Liver (tissue), 9 donors: Measurements from ENCODE around the gene ATXN10. TPM values are rescaled to one million over a fixed set of nuclear protein-coding genes. Genes with fewer than 3 reads are reported as not detected.

Experiments used
- DNase-seq: peaks from one replicate; pipeline ENCODE4 v3.0.0-alpha.2; 2017; ENCODE audit warnings: low spot score
- H3K27ac ChIP-seq, 2 donors: one replicate each; pipeline ENCODE4 v1.7.0; 2013; ENCODE audit warnings: inconsistent platforms in 2 of 2, low read length in 2 of 2, control low read depth in 1 of 2, low read depth in 1 of 2, mild to moderate bottlenecking in 1 of 2
- H3K27me3 ChIP-seq, 4 donors: one replicate each; pipeline versions ENCODE4 v1.6.1 to v1.7.0; 2013; ENCODE audit warnings: low read length in 3 of 4, inconsistent platforms in 1 of 4, mild to moderate bottlenecking in 1 of 4, moderate library complexity in 1 of 4; ENCODE audit not compliant: control insufficient read depth in 4 of 4, insufficient read depth in 4 of 4
- H3K36me3 ChIP-seq, 4 donors: one replicate each; pipeline versions ENCODE4 v1.6.1 to v1.7.0; 2013; ENCODE audit warnings: low read length in 3 of 4, mild to moderate bottlenecking in 3 of 4, low read depth in 1 of 4, moderate library complexity in 1 of 4; ENCODE audit not compliant: control insufficient read depth in 4 of 4, insufficient read depth in 3 of 4
- H3K4me1 ChIP-seq, 4 donors: one replicate each; pipeline versions ENCODE4 v1.6.1 to v1.7.0; 2013; ENCODE audit warnings: low read length in 3 of 4, mild to moderate bottlenecking in 3 of 4, moderate library complexity in 1 of 4; ENCODE audit not compliant: control insufficient read depth in 4 of 4, insufficient read depth in 4 of 4
- H3K4me3 ChIP-seq, 3 donors: one replicate each; pipeline versions ENCODE4 v1.6.1 to v1.7.0; 2013; ENCODE audit warnings: low read length in 3 of 3, control low read depth in 1 of 3, low read depth in 1 of 3, mild to moderate bottlenecking in 1 of 3
- H3K9ac ChIP-seq, 2 donors: one replicate each; pipeline ENCODE4 v1.7.0; 2013; ENCODE audit warnings: low read length in 2 of 2, mild to moderate bottlenecking in 2 of 2, moderate library complexity in 2 of 2, control low read depth in 1 of 2, low read depth in 1 of 2
- H3K9me3 ChIP-seq, 4 donors: one replicate each; pipeline versions ENCODE4 v1.6.1 to v1.7.0; 2013; ENCODE audit warnings: low read length in 3 of 4; ENCODE audit not compliant: control insufficient read depth in 4 of 4
- CTCF ChIP-seq: fragments of 150-350 bp; IDR thresholded peaks from 2 replicates; pipeline ENCODE4 v1.5.1; 2017; ENCODE audit warnings: improper control_type of control experiment, low read depth, low read length; ENCODE audit not compliant: missing input control
- EGR1 ChIP-seq, 2 donors: IDR thresholded peaks; 2 replicates each; pipeline ENCODE4 v1.6.1; 2016 to 2018; ENCODE audit warnings: antibody characterized with exemption in 2 of 2, low read depth in 2 of 2
- FOXA1 ChIP-seq: IDR thresholded peaks from 2 replicates; pipeline ENCODE4 v1.6.1; 2016; ENCODE audit warnings: antibody characterized with exemption
- FOXA2 ChIP-seq: IDR thresholded peaks from 2 replicates; pipeline ENCODE4 v1.6.1; 2016; ENCODE audit warnings: antibody characterized with exemption
- HNF4A ChIP-seq, 2 donors: conservative IDR thresholded peaks; 2 replicates each; pipeline ENCODE4 v1.6.1; 2016; ENCODE audit warnings: antibody characterized with exemption in 2 of 2, mild to moderate bottlenecking in 2 of 2
- HNF4G ChIP-seq: IDR thresholded peaks from 2 replicates; pipeline ENCODE4 v1.6.1; 2016; ENCODE audit warnings: antibody characterized with exemption
- JUND ChIP-seq, 2 donors: IDR thresholded peaks; 2 replicates each; pipeline ENCODE4 v1.6.1; 2016; ENCODE audit warnings: antibody characterized with exemption in 2 of 2
- MAX ChIP-seq: IDR thresholded peaks from 2 replicates; pipeline ENCODE4 v1.6.1; 2016; ENCODE audit warnings: antibody characterized with exemption
- NR2F2 ChIP-seq: IDR thresholded peaks from 2 replicates; pipeline ENCODE4 v1.6.1; 2016; ENCODE audit warnings: antibody characterized with exemption
- RAD21 ChIP-seq, 2 donors: IDR thresholded peaks; 2 replicates each; pipeline ENCODE4 v1.6.1; 2016; ENCODE audit warnings: antibody characterized with exemption in 2 of 2, mild to moderate bottlenecking in 2 of 2
- RXRA ChIP-seq, 2 donors: IDR thresholded peaks; 2 replicates each; pipeline ENCODE4 v1.6.1; 2017 to 2018; ENCODE audit warnings: antibody characterized with exemption in 2 of 2, mild to moderate bottlenecking in 1 of 2
- SP1 ChIP-seq: IDR thresholded peaks from 2 replicates; pipeline ENCODE4 v1.6.1; 2018; ENCODE audit warnings: antibody characterized with exemption, mild to moderate bottlenecking
- TAF1 ChIP-seq: conservative IDR thresholded peaks from 2 replicates; pipeline ENCODE4 v1.6.1; 2016; ENCODE audit warnings: antibody characterized with exemption, mild to moderate bottlenecking
- WGBS: extraction: QIAGEN DNeasy Blood & Tissue Kit; methylation state at CpG from one replicate; pipeline ENCODE4 v1.1.7; 2013; 5-methylcytosine and 5-hydroxymethylcytosine counted together
- polyA plus RNA-seq, 2 donors: library from polyadenylated mRNA; stranded (reverse) in 1 of 2; unstranded in 1 of 2; fragments of 200-250 nt in 1 of 2; fragments of >200 nt in 1 of 2; fragmentation: Nextera tagmentation in 1 of 2; extraction: Ambion mirVana in 1 of 2; gene quantifications; one replicate each; pipeline versions ENCODE4 v1.2.1 to v1.2.3, GENCODE V29; 2013 to 2015
- total RNA-seq, 2 donors: library from RNA; depleted of rRNA; stranded (reverse); fragments of >200 nt; gene quantifications; one replicate each; pipeline ENCODE4 v1.2.3, GENCODE V29; 2014
- TF ChIP-seq, protein P1 (sequence below): IDR thresholded peaks from 2 replicates; pipeline ENCODE4 v1.6.1; 2016; ENCODE audit warnings: antibody characterized with exemption
- TF ChIP-seq, protein P2 (sequence below): IDR thresholded peaks from 2 replicates; pipeline ENCODE4 v1.6.1; 2016; ENCODE audit warnings: antibody characterized with exemption
- TF ChIP-seq, protein P3 (sequence below): IDR thresholded peaks from 2 replicates; pipeline ENCODE4 v1.6.1; 2016; ENCODE audit warnings: antibody characterized with exemption, mild to moderate bottlenecking
- donor health status: healthy.
- donor health status: healthy.
- donor health status: healthy.
- donor health status: healthy.
- donor health status: healthy.

The ATXN10 gene
- total and polyA plus RNA-seq, 4 donors, result 34.9 to 100 (median 69.7) TPM

- Histone ChIP-seq H3K4me1 (no peaks in the 10 kb centered on the region), H3K9me3 (no peaks in the 10 kb centered on the region), H3K4me3 (no peak overlapping the region), H3K36me3 (no peaks in the 10 kb centered on the region), H3K9ac (no peak overlapping the region), H3K27me3 (peaks cover 0 to 7% (median 0%) of the 10 kb centered on the region in 4 donors), H3K27ac (no peak overlapping the region)
- WGBS, result 95% methylated on average over 26 of the region's 26 CpGs
- DNase-seq, result no peak
- TF ChIP-seq MAX, result no peak
- no peak for TF ChIP-seq JUND (IDR thresholded peaks at IDR 0.05)
- TF ChIP-seq, protein P1, sequence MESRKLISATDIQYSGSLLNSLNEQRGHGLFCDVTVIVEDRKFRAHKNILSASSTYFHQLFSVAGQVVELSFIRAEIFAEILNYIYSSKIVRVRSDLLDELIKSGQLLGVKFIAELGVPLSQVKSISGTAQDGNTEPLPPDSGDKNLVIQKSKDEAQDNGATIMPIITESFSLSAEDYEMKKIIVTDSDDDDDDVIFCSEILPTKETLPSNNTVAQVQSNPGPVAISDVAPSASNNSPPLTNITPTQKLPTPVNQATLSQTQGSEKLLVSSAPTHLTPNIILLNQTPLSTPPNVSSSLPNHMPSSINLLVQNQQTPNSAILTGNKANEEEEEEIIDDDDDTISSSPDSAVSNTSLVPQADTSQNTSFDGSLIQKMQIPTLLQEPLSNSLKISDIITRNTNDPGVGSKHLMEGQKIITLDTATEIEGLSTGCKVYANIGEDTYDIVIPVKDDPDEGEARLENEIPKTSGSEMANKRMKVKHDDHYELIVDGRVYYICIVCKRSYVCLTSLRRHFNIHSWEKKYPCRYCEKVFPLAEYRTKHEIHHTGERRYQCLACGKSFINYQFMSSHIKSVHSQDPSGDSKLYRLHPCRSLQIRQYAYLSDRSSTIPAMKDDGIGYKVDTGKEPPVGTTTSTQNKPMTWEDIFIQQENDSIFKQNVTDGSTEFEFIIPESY, result no peak
- TF ChIP-seq HNF4A (conservative IDR thresholded peaks at IDR 0.05), result no peak
- TF ChIP-seq, protein P2, sequence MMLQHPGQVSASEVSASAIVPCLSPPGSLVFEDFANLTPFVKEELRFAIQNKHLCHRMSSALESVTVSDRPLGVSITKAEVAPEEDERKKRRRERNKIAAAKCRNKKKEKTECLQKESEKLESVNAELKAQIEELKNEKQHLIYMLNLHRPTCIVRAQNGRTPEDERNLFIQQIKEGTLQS, result no peak
- no peak for TF ChIP-seq HNF4G
- TF ChIP-seq EGR1 (IDR thresholded peaks at IDR 0.05; ENCODE audit: low read depth in 2 of 2), result no peak
- no peak for TF ChIP-seq TAF1
- TF ChIP-seq NR2F2, result no peak
- TF ChIP-seq FOXA2, result no peak
- no peak for TF ChIP-seq RXRA (IDR thresholded peaks at IDR 0.05)
These were observed 218.7 kb downstream of the ATXN10 start for GRCh38 chr22:45890351-45890635.

DNA sequence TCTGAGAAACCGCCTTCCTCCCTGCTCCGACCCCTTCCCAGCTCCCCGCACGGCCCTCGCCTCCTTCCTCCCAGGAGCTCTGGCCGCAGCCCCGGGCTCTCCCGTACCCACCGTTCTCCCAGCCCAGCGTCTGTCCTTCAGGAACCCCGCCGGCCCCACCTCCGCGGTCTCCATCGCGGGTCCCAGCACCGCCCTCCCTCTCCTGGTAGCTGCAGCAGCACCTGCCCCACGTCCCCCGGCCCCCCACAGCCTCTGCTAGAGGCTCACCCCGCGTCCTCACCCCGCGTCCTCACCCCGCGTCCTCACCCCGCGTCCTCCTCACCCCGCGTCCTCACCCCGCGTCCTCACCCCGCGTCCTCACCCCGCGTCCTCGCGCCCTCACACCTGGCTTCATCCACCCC, 219.4 kb downstream of the ATXN10 start:
- H3K4me3 ChIP-seq, result no peak overlapping the region
- H3K9me3 ChIP-seq, result no peaks in the 10 kb centered on the region
- 82% methylated on average over 37 of the region's 37 CpGs for WGBS
- no peaks in the 10 kb centered on the region for H3K4me1 ChIP-seq
- H3K27me3 ChIP-seq, result peaks cover 0 to 7% (median 0%) of the 10 kb centered on the region in 4 donors
- no peak for TF ChIP-seq EGR1 (IDR thresholded peaks at IDR 0.05; ENCODE audit: low read depth in 2 of 2)
- no peak for TF ChIP-seq RXRA (IDR thresholded peaks at IDR 0.05)
- TF ChIP-seq TAF1, result no peak
- no peak for TF ChIP-seq HNF4G
- TF ChIP-seq RAD21 (IDR thresholded peaks at IDR 0.05), result no peak
- TF ChIP-seq NR2F2, result no peak
- TF ChIP-seq FOXA1, result no peak
- H3K27ac ChIP-seq, result no peak overlapping the region
- no peak overlapping the region for H3K9ac ChIP-seq
- no peak for DNase-seq
- no peaks in the 10 kb centered on the region for H3K36me3 ChIP-seq

DNA sequence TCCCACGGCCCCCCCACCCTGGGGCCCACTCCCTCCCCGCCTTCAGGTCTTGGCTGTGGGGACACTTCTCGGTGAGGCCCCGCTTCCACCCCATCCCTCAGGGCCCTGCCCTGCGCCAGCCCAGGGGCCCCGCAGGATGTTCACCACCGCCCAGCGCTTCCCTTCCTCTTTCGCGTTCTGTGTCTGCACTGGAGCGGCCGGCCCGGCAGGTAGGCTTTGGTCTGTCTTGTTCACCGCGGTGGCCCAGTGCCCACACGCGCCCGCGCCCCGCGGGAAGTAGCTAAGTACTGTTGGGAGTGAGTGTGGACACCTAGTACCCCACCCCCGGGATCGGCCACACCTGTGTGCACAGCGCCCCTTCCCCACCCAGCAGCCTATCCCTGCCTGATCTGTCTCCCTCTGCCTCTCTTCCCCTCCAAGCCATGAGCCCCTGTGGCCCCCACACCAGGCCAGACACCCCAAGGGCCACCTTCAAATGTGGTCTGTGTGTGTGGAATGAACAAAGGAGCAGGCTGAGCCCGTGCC, 219.9 kb downstream of the ATXN10 start:
- H3K9ac ChIP-seq, result no peak overlapping the region
- no peaks in the 10 kb centered on the region for H3K36me3 ChIP-seq
- no peaks in the 10 kb centered on the region for H3K4me1 ChIP-seq
- TF ChIP-seq HNF4A (conservative IDR thresholded peaks at IDR 0.05) (no peak), TAF1 (no peak), RAD21 (IDR thresholded peaks at IDR 0.05) (no peak), SP1 (no peak), CTCF (no peak), FOXA1 (no peak), HNF4G (no peak), JUND (IDR thresholded peaks at IDR 0.05) (no peak), RXRA (IDR thresholded peaks at IDR 0.05) (no peak), EGR1 (IDR thresholded peaks at IDR 0.05; ENCODE audit: low read depth in 2 of 2) (no peak)
- TF ChIP-seq, protein P1, result no peak
- TF ChIP-seq, protein P3, sequence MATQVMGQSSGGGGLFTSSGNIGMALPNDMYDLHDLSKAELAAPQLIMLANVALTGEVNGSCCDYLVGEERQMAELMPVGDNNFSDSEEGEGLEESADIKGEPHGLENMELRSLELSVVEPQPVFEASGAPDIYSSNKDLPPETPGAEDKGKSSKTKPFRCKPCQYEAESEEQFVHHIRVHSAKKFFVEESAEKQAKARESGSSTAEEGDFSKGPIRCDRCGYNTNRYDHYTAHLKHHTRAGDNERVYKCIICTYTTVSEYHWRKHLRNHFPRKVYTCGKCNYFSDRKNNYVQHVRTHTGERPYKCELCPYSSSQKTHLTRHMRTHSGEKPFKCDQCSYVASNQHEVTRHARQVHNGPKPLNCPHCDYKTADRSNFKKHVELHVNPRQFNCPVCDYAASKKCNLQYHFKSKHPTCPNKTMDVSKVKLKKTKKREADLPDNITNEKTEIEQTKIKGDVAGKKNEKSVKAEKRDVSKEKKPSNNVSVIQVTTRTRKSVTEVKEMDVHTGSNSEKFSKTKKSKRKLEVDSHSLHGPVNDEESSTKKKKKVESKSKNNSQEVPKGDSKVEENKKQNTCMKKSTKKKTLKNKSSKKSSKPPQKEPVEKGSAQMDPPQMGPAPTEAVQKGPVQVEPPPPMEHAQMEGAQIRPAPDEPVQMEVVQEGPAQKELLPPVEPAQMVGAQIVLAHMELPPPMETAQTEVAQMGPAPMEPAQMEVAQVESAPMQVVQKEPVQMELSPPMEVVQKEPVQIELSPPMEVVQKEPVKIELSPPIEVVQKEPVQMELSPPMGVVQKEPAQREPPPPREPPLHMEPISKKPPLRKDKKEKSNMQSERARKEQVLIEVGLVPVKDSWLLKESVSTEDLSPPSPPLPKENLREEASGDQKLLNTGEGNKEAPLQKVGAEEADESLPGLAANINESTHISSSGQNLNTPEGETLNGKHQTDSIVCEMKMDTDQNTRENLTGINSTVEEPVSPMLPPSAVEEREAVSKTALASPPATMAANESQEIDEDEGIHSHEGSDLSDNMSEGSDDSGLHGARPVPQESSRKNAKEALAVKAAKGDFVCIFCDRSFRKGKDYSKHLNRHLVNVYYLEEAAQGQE, result no peak
- H3K9me3 ChIP-seq, result no peaks in the 10 kb centered on the region
- peaks cover 0 to 7% (median 0%) of the 10 kb centered on the region in 4 donors for H3K27me3 ChIP-seq
- no peak overlapping the region for H3K27ac ChIP-seq
- WGBS, result 72% methylated on average over 25 of the region's 25 CpGs
- no peak overlapping the region for H3K4me3 ChIP-seq
- DNase-seq, result no peak
